H1 (cell line): ENCODE results near the gene KRT78. TPM values are rescaled to one million over a fixed set of nuclear protein-coding genes. Genes with fewer than 3 reads are reported as not detected.

Experiments used
- CBX5 ChIP-seq: fragments of 300-800, 300-1000 bp; sonication (generic); IDR thresholded peaks from 2 replicates; pipeline ENCODE4 v1.7.1; 2016; ENCODE audit warnings: antibody characterized with exemption, low read length, low read depth
- KDM5A ChIP-seq: fragments of 200-600 bp; IDR thresholded peaks from 2 replicates; pipeline ENCODE4 v1.7.1; 2012; ENCODE audit warnings: mild to moderate bottlenecking, low read length, inconsistent platforms, mixed read lengths
- NRF1 ChIP-seq: IDR thresholded peaks from 2 replicates; pipeline ENCODE4 v1.6.1; 2011; ENCODE audit warnings: mild to moderate bottlenecking, low read depth, low read length, improper control_type of control experiment
- POU5F1 ChIP-seq: IDR thresholded peaks from 2 replicates; pipeline ENCODE4 v1.6.1; 2011; ENCODE audit warnings: low read depth, mild to moderate bottlenecking, low read length, moderate library complexity
- SIN3A ChIP-seq, 2 experiments: IDR thresholded peaks in 1 of 2; conservative IDR thresholded peaks in 1 of 2; 2 replicates each; pipeline ENCODE4 v1.6.1; 2011 to 2012; ENCODE audit warnings: low read length in 2 of 2, improper control_type of control experiment in 1 of 2, low read depth in 1 of 2, mild to moderate bottlenecking in 1 of 2
- SUZ12 ChIP-seq: fragments of 200-600 bp; sonication (generic); IDR thresholded peaks from 2 replicates; pipeline ENCODE4 v1.6.1; 2012; ENCODE audit warnings: mild to moderate bottlenecking, inconsistent platforms, low read length, moderate library complexity, mixed read lengths
- YY1 ChIP-seq: IDR thresholded peaks from 2 replicates; pipeline ENCODE4 v1.6.1; 2011; ENCODE audit warnings: low read depth, mild to moderate bottlenecking, low read length
- polyA plus RNA-seq, 7 experiments: library from polyadenylated mRNA; depleted of rRNA in 3 of 7; stranded (reverse) in 5 of 7; unstranded in 2 of 7; fragments of >200 nt in 5 of 7; fragments of 200-250 nt in 2 of 7; gene quantifications; 1 replicate in 5 of 7; 2 replicates in 1 of 7; 4 replicates in 1 of 7; pipeline versions ENCODE4 v1.2.1 to v1.2.3, GENCODE V29; 2011 to 2013; ENCODE audit warnings: missing spikeins in 2 of 7, mixed read lengths in 2 of 7
- total RNA-seq: library from RNA; stranded (reverse); fragmentation: NEBNext Ultra II Directional; extraction: Animal tissue kit (Norgen Biotek cat#: 25700); gene quantifications from 2 replicates; pipeline ENCODE4 v1.2.1, GENCODE V29; 2021
- TF ChIP-seq, protein P1 (sequence below): IDR thresholded peaks from 2 replicates; pipeline ENCODE4 v1.6.1; 2012; ENCODE audit warnings: inconsistent platforms

The KRT78 gene
- total and polyA plus RNA-seq, 2 of the 8 experiments (the other 6 are each of a cell fraction or from before 2014, with no cell fraction given), result not detected

DNA sequence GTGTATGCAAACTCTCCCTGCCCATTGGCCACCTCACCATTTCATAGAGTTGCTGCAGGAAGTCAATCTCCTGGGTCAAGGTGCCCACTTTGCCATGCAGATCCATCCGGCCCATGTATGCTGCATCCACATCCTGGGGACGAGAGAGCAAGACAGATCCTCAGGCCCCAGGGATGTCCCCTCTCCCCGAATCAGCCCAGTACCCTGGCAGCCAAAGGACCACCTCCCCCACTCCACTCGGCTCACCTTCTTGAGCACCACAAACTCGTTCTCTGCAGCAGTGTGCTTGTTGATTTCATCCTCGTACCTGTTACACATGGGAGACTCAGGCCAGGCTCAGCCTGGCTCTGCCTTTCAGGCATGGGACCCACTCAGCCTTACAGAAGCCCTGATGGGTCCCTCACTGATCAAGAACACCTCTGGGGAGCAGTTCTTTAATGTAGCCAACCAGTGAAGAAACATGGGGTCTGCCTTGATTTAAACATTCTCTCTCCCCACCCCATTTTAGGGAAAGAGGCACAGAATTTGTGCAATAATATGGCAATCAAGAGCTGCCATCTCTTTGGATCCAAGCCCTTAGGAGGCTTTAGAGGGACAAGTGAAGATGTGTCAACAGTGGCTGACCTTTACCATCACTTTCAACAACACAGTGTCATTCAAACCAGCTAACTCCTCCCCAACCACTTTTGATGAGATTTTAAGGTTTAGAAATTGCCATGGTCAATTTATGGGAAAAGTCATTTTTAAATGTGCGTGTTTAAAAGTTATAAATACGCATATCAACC is 18.6 kb downstream of the KRT78 start (continued):
- TF ChIP-seq CBX5, result no peak
- TF ChIP-seq SIN3A (conservative IDR thresholded peaks at IDR 0.05 in 1 of 2, IDR thresholded peaks at IDR 0.05 in 1 of 2; ENCODE audit: low read depth in 1 of 2, low read length in 2 of 2), result no peak
- no peak for TF ChIP-seq YY1
- TF ChIP-seq SUZ12, result no peak
- TF ChIP-seq KDM5A, result no peak
- TF ChIP-seq POU5F1, result no peak
- TF ChIP-seq NRF1, result no peak
- TF ChIP-seq, protein P1, sequence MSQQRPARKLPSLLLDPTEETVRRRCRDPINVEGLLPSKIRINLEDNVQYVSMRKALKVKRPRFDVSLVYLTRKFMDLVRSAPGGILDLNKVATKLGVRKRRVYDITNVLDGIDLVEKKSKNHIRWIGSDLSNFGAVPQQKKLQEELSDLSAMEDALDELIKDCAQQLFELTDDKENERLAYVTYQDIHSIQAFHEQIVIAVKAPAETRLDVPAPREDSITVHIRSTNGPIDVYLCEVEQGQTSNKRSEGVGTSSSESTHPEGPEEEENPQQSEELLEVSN, result no peak
